ENCODE data around the gene ZBTB8OS.
"Not testable (repeated sequence)": the region's sequence is repeated elsewhere in the genome, so short reads cannot be mapped to it uniquely, and the experiment has no call there.

The ZBTB8OS gene

GRCh38 chr1:32647308-32648134, 2.8 kb downstream of the ZBTB8OS start:
- DNase-seq = no peak

- DNase-seq = no peak
These were observed 5.9 kb downstream of the ZBTB8OS start for GRCh38 chr1:32644426-32644825.

GRCh38 chr1:32642292-32642827, 8.0 kb downstream of the ZBTB8OS start:
- DNase-seq = not testable (repeated sequence)

DNA sequence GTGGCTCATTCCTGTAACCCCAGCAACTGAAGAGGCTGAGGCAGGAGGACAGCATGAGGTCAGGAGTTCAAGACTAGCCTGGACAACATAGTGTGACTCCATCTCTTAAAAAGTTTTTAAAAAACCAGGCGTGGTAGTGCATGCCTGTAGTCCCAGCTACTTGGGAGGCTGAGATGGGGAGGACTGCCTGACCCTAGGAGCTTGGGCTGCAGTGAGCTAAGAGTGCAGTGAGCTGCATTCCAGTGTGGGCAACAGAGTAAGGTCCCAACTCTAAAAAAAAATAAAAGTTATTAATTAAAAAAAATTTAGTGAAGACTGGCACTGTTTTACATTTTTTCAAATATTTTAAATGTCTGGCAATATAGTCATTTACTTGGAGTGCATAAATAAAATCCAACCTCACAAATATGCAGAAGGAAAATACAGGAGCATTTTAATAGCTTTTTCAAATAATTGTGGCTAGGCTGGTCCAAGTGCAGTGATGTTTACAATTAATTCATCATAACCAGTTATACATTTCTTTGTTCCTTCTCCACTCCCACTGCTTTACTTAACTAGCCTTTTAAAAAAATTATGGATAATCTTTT, 10.8 kb downstream of the ZBTB8OS start:
- DNase-seq = no peak

DNA sequence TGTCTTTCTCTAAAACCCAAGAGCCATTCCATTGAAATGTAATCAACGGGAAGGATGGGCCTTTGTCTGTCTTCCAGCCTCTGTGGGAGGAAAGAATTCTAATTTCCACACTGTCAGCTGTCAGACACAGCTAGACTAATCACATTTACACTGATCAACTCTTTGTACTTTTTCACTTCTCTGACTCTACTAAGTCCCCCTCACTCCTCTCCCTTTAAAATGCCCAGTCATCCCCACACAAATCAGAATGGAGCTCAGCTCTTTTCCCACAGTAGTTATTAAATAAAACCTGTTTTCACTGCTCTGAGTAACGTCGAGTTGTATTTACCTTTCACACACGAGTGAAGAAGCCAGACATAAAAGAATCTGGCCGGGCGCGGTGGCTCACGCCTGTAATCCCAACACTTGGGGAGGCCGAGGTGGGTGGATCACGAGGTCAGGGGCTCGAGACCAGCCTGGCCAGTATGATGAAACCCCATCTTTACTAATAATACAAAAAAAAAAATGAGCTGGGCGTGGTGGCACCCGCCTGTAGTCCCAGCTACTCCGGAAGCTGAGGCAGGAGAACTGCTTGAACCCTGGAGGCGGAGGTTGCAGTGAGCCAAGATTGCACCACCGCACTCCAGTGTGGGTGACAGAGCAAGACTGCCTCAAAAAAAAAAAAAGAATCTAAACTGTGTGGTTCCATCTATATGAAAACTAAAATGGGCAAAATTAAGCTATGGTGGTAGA, 13.3 kb downstream of the ZBTB8OS start:
- no peak for DNase-seq

GRCh38 chr1:32635508-32636277, 14.7 kb downstream of the ZBTB8OS start:
- no peak for DNase-seq

GRCh38 chr1:32632829-32633228, 17.5 kb downstream of the ZBTB8OS start:
- DNase-seq = no peak

DNA sequence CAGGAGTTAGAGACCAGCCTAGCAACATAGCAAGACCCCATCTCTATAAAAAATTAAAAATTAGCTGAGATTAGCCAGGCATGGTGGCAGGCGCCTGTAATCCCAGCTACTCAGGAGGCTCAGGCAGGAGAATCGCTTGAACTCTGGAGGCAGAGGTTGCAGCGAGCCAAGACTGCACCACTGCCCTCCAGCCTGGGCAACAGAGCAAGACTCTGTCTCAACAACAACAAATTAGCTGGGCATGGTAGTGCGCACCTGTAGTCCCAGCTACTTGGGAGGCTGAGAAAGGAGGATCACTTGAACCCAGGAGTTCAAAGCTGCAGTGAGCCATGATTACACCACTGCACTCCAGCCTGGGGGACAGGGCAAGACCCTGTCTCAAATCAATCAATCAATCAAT, 20.2 kb downstream of the ZBTB8OS start:
- DNase-seq = not testable (repeated sequence)

DNA sequence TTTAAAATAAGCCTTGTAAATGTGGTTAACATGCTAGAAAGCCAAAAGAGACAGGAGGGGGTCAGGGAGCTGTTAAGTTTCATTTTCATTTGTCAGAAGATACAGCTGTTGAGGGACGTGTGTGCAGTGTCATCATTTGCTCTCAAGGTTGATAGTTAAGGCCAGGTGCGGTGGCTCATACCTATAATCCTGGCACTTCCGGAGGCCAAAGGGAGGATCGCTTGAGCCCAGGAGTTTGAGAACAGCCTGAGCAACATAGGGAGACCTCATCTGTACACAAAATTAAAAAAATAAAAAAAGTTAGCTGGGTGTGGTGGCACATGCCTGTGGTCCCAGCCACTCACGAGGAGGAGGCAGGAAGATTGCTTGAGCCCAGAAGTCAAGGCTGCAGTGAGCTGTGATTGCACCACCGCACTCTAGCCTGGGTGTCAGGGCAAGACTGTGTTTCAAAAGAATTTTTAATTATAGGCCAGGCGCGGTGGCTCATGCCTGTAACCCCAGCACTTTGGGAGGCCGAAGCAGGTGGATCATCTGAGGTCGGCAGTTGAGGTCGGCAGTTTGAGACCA, 22.7 kb downstream of the ZBTB8OS start:
- no peak for DNase-seq

GRCh38 chr1:32626176-32626575, 24.2 kb downstream of the ZBTB8OS start:
- no peak for DNase-seq

GRCh38 chr1:32623775-32624174, 26.6 kb downstream of the ZBTB8OS start:
- no peak for DNase-seq

- no peak for DNase-seq
These were observed 27.3 kb downstream of the ZBTB8OS start for GRCh38 chr1:32622806-32623681.

DNA sequence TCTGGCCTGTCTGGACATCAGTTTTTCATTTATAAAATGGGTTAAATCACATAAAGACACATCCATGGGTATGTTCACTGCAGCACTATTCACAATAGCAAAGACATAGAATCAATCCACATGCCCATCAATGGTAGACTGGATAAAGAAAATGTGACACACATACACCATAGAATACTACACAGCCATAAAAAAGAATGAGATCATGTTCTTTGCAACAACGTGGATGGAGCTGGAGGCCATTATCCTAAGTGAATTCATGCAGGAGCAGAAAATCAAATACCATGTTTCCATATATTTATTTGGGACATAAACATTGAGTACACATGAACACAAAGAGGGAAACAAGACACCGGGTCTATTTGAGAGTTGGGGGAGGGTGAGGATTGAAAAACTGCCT, 28.1 kb downstream of the ZBTB8OS start:
- DNase-seq = no peak

- DNase-seq = no peak
These were observed 30.5 kb downstream of the ZBTB8OS start for GRCh38 chr1:32619701-32620485.

- no peak for DNase-seq
These were observed 31.6 kb downstream of the ZBTB8OS start for GRCh38 chr1:32618673-32619221.

DNA sequence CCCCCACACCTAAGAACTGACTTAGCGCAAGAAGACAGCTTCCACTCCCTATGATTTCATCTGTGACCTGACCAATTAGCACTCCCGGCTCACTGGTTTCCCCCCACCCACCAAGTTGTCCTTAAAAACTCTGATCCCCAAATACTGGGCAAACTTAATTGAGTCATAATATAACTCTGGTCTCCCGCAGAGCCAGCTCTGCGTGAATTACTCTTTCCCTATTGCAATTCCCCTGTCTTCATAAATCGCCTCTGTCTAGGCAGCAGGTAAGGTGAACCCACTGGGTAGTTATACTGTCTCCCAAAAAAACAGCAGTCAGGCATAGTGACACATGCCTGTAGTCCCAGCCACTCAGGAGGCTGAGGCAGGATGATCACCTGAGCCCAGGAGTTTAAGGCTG, 36.9 kb downstream of the ZBTB8OS start:
- no peak for DNase-seq

- DNase-seq = peak; percentile 53
These were observed 38.0 kb downstream of the ZBTB8OS start for GRCh38 chr1:32612189-32612881.

DNA sequence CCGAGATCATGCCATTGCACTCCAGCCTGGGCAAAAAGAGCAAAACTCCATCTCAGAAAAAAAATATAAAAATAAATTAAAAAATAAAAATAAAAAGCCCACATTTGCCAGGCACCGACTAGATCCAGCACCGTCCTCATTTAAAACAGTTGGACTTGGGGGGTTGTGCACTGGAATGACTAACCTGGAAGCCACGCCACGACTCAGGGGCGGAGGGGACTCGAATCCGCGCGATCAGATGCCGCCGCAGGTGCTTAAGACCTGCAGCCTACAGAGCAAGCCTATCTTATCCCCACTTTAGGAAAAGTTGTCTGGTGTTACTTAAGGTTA, 38.5 kb downstream of the ZBTB8OS start:
- DNase-seq = no peak

GRCh38 chr1:32609180-32609579, 41.2 kb downstream of the ZBTB8OS start:
- no peak for DNase-seq

Data from GOT3 (cell line).